NCI-H82 (cell line): ENCODE results near the gene CCT8L2.
"Not testable (repeated sequence)": the region's sequence is repeated elsewhere in the genome, so short reads cannot be mapped to it uniquely, and the experiment has no call there.

Source experiments
- DNase-seq: peaks from one replicate; lab custom pipeline; 2025; lab: John Stamatoyannopoulos, UW

Gene CCT8L2

DNA sequence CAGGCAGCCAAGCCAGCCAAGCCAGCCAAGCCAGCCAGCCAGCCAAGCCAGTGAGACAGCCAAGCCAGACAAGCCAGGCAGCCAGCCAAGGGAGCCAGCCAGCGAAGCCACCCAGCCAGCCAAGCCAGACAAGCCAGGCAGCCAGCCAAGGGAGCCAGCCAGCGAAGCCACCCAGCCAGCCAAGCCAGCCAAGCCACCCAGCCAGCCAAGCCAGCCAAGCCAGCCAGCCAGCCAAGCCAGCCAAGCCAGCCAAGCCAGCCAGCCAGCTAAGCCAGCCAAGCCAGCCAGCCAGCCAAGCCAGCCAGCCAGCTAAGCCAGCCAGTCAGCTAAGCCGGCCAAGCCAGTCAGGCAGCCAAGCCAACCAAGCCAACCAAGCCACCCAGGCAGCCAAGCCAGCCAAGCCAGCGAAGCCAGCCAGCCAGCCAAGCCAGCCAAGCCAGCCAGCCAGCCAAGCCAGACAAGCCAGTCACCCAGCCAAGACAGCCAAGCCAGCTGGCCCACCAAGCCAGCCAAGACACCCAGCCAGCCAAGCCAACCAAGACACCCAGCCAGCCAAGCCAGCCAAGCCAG is 34.1 kb downstream of the CCT8L2 start:
- DNase-seq = not testable (repeated sequence)

DNA sequence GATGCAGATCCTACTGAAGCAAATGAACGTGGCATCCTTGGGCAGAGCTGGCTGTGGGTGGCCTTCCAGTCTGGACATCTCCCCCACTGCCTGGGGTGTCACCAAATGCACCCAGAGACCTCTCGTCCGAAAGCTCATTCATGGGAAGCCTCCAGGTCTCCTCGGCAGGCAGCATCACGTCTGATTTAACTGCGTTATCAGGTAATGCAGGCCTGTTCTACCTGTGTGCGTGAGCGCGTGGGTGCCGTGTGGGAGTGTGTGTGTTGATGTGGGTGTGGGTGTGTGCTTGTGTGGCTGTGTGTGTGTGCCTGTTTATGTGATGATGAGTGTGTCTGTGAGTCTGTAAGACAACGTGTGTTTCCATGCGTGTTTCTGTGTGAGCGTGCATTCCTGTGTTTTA is 35.1 kb downstream of the CCT8L2 start:
- DNase-seq = not testable (repeated sequence)

DNA sequence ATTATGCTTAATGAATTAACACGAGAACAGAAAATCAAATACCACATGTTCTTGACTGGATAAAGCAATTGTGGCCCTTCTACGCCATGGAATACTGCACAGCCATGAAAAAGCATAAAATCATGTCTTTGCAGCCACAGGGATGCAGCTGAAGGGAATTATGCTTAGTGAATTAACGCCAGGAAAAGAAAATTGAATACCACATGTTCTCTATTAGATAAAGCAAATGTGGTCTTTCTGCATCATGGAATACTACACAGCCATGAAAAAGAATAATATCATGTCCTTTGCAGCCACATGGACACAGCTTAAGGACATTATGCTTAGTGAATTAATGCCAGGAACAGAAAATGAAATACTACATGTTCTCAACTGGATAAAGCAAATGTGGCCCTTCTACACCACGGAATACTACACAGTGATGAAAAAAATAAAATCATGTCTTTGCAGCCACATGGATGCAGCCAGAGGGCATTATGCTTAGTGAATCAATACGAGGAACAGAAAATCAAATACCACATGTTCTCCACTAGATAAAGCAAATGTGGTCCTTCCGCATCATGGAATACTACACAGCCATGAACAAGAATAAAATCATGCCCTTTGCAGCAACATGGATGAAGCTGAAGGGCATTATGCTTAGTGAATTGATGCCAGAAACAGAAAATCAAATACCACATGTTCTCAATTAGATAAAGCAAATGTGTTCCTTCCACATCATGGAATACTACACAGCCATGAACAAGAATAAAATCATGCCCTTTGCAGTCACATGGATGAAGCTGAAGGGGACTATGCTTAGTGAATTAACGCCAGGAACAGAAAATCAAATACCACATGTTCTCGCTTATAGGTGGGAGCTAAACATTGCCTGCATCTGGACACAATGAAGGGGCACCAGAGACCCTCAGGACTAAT is 37.3 kb downstream of the CCT8L2 start:
- not testable (repeated sequence) for DNase-seq

DNA sequence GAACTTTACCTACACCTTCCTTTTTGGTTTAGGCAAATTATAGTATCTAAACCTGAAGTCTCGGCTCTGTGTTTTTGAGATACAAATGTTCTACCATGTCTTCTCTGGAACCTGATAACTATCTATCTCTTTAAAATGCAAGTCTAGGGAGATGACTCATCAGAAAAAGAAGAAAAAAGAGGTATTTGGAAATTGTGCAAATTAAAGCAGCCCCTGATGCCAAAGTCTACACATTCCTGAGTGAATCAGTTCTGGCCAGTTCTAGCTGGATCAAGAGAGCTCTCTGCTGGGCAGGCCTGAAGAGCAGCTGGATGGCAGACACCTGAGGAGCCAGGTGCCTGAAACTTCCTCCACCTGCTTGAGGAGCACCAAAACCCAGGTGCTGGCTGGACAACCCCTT is 49.3 kb downstream of the CCT8L2 start:
- not testable (repeated sequence) for DNase-seq
